ENCODE results near the gene RASD1. TPM values are rescaled to one million over a fixed set of nuclear protein-coding genes. Genes with fewer than 3 reads are reported as not detected.

RASD1 gene
- total RNA-seq, 1 experiment from 2014 or later = 1.2 TPM

DNA sequence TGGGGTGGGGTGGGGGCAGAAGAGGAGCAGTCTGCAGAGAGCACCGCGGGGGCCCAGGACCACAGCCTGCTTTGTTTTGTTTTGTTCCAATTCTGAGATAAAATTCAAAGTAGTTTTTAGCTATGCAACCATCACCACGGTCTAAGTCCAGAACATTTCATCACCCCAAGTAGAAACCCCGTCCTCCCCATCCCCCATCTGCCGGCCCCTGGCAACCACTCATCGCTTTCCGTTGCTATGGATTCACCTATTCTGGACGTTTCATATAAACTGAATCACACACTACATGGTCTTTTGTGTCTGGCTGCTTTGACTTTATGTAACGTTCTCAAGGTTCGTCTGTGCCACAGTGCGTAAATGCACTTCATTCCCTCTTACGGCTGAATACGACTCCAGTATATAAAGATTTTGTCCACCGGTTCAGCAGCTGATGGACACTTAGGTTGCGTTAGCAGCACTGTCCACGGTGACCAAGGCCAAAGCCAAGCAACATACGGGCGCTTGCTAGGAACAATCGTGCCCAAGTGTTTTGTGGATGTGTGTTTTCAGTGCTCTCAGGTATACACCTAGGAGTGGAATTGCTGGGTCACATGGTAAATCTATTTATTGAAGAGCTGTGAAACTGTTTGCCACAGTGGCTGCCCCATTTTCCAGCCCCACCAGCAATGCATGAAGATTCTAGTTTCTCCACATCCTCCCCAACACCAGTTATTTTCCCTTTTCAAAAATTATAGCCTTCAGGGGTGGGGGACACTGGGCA lies 27.7 kb upstream of the RASD1 start:
- H3F3A ChIP-seq (ENCODE audit: insufficient read depth, low read depth) = no peaks in the 10 kb centered on the region
- ChIA-PET POLR2A (ENCODE audit: unreplicated experiment) (no interaction called here), CTCF (interaction anchor here (0.6 kb wide), 1 partner anchor 22 kb away, joined by 5 read pairs; no protein-coding TSS in a partner anchor)
- no peaks in the 10 kb centered on the region for H3K27me3 ChIP-seq (ENCODE audit: insufficient read depth, low read depth)
- intact Hi-C loops (cut with micrococcal nuclease; ENCODE audit: unreplicated experiment) = no loop called here
- no peaks in the 10 kb centered on the region for H3K79me2 ChIP-seq (ENCODE audit: low read depth)
- TF ChIP-seq CTCF (conservative IDR thresholded peaks at IDR 0.05) = no peak
- no peak for TF ChIP-seq EZH2 (IDR thresholded peaks at IDR 0.05; ENCODE audit: low read depth)
- H3K9me2 ChIP-seq (ENCODE audit: insufficient read depth) = no peaks in the 10 kb centered on the region
- peaks cover 85% of the 10 kb centered on the region for H4K20me1 ChIP-seq (ENCODE audit: insufficient read depth)
- H3K9me3 ChIP-seq (ENCODE audit: insufficient read depth, low read depth) = no peaks in the 10 kb centered on the region
- BruUV-seq (replicated peaks) = no TSS peak
- DNase-seq = no peak
- no peaks in the 10 kb centered on the region for H3K36me3 ChIP-seq (ENCODE audit: low read depth)
- H3K4me3 ChIP-seq = no peak overlapping the region
- no peak overlapping the region for H3K27ac ChIP-seq
- no peaks in the 10 kb centered on the region for H3K4me1 ChIP-seq (replicated peaks; ENCODE audit: insufficient read depth)
- no peak overlapping the region for H3K4me2 ChIP-seq
- H2AFZ ChIP-seq = no peak overlapping the region

GRCh38 chr17:17523001-17523730 lies 27.0 kb upstream of the RASD1 start:
- Histone ChIP-seq H3K36me3 (ENCODE audit: low read depth) (no peaks in the 10 kb centered on the region), H3K4me3 (no peak overlapping the region), H3K27me3 (ENCODE audit: insufficient read depth, low read depth) (no peaks in the 10 kb centered on the region), H3F3A (ENCODE audit: insufficient read depth, low read depth) (no peaks in the 10 kb centered on the region), H3K79me2 (ENCODE audit: low read depth) (no peaks in the 10 kb centered on the region), H3K9me2 (ENCODE audit: insufficient read depth) (no peaks in the 10 kb centered on the region), H3K9me3 (ENCODE audit: insufficient read depth, low read depth) (no peaks in the 10 kb centered on the region), H3K27ac (no peak overlapping the region), H2AFZ (no peak overlapping the region), H3K4me2 (no peak overlapping the region), H3K4me1 (replicated peaks; ENCODE audit: insufficient read depth) (no peaks in the 10 kb centered on the region), H4K20me1 (ENCODE audit: insufficient read depth) (peaks cover 81% of the 10 kb centered on the region)
- DNase-seq = no peak
- TF ChIP-seq CTCF (conservative IDR thresholded peaks at IDR 0.05) (no peak), EZH2 (IDR thresholded peaks at IDR 0.05; ENCODE audit: low read depth) (no peak)
- intact Hi-C loops (cut with micrococcal nuclease; ENCODE audit: unreplicated experiment) = no loop called here
- BruUV-seq (replicated peaks) = no TSS peak
- ChIA-PET CTCF (no interaction called here), POLR2A (ENCODE audit: unreplicated experiment) (no interaction called here)

GRCh38 chr17:17520599-17521232 lies 24.5 kb upstream of the RASD1 start:
- intact Hi-C loops (cut with micrococcal nuclease; ENCODE audit: unreplicated experiment) = no loop called here
- Histone ChIP-seq H4K20me1 (ENCODE audit: insufficient read depth) (peaks cover 83% of the 10 kb centered on the region), H3K36me3 (ENCODE audit: low read depth) (no peaks in the 10 kb centered on the region), H3K4me2 (no peak overlapping the region), H3K4me3 (no peak overlapping the region), H3K27me3 (ENCODE audit: insufficient read depth, low read depth) (no peaks in the 10 kb centered on the region), H3K9me3 (ENCODE audit: insufficient read depth, low read depth) (no peaks in the 10 kb centered on the region), H3K9me2 (ENCODE audit: insufficient read depth) (no peaks in the 10 kb centered on the region), H3K79me2 (ENCODE audit: low read depth) (no peaks in the 10 kb centered on the region), H3F3A (ENCODE audit: insufficient read depth, low read depth) (no peaks in the 10 kb centered on the region), H3K27ac (no peak overlapping the region), H3K4me1 (replicated peaks; ENCODE audit: insufficient read depth) (no peaks in the 10 kb centered on the region), H2AFZ (no peak overlapping the region)
- CTCF ChIA-PET = no interaction called here
- TF ChIP-seq CTCF (conservative IDR thresholded peaks at IDR 0.05) = no peak
- POLR2A ChIA-PET (ENCODE audit: unreplicated experiment) = no interaction called here
- BruUV-seq (replicated peaks) = no TSS peak
- DNase-seq = no peak

Measured in PC-9 (cell line).